ENCODE measurements around the gene TMEM125. TPM values are rescaled to one million over a fixed set of nuclear protein-coding genes. Genes with fewer than 3 reads are reported as not detected.

Gene TMEM125
- total and polyA plus RNA-seq, 9 of the 15 experiments (the other 6 are each of a cell fraction or from before 2014, with no cell fraction given): 0.07 to 0.08 TPM; not detected in 7

DNA sequence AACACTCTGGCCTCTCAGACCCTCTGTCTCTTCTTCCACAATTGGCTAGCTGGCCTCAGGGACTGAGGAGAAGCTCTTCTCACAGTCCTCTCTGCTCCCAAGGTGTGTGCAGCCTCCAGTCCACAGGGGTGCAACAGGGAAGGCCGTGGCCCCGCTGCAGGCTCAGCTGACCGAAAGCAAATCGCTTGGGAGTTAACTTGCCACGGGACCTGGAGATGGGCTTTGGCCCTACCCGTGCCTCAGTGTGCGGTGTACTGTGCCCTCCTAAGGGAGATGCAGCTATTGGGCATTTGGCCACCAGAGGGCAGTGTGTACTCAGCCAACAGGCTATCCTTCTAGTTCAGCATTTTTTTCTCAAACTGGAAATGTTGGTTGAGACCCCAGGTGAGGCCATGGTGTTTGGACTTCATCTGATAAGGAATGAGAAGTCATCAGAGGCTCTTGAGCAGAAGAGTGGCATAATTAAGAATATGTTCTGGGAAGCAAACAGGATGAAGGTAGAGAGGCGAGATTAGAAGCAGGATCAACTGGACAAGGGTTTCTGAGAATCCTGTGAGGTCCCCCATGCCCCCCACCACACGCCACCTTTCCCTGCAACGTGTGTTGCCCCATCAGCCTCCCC lies 42.5 kb upstream of the TMEM125 start (continued):
- TF ChIP-seq CHD7 (IDR thresholded peaks at IDR 0.05; ENCODE audit: low read depth, low read length) (no peak), ADNP (tag; IDR thresholded peaks at IDR 0.05) (no peak), THAP12 (CRISPR knock-in tag; IDR thresholded peaks at IDR 0.05) (no peak), KDM5B (IDR thresholded peaks at IDR 0.05; ENCODE audit: insufficient replicate concordance, low read depth, low read length) (no peak), SMC3 (conservative IDR thresholded peaks at IDR 0.05; ENCODE audit: insufficient read depth, low read depth, low read length) (peak; percentile 98), ZNF217 (CRISPR knock-in tag; IDR thresholded peaks at IDR 0.05) (no peak), MAZ (CRISPR knock-in tag; conservative IDR thresholded peaks at IDR 0.05 in 1 of 2, IDR thresholded peaks at IDR 0.05 in 1 of 2) (peak in 1 of 2 experiments; percentile 21; a peak in 1 of 4 replicates), ZNF3 (CRISPR knock-in tag; IDR thresholded peaks at IDR 0.05) (no peak), COPS2 (conservative IDR thresholded peaks at IDR 0.05) (no peak)
- TF ChIP-seq, protein P1, sequence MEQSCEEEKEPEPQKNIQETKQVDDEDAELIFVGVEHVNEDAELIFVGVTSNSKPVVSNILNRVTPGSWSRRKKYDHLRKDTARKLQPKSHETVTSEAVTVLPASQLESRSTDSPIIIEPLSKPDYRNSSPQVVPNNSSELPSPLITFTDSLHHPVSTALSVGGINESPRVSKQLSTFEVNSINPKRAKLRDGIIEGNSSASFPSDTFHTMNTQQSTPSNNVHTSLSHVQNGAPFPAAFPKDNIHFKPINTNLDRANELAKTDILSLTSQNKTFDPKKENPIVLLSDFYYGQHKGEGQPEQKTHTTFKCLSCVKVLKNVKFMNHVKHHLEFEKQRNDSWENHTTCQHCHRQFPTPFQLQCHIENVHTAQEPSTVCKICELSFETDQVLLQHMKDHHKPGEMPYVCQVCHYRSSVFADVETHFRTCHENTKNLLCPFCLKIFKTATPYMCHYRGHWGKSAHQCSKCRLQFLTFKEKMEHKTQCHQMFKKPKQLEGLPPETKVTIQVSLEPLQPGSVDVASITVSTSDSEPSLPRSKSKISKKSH (CRISPR knock-in tag; IDR thresholded peaks at IDR 0.05): no peak
